ENCODE results near the gene INPP5K. TPM values are rescaled to one million over a fixed set of nuclear protein-coding genes. Genes with fewer than 3 reads are reported as not detected.

Gene INPP5K
- polyA plus RNA-seq, 10 donors, result 16.1 to 27.7 (median 25.1) TPM

- DNase-seq, result peak; percentile 89 to 95 (median 92)
Measured at GRCh38 chr17:1487939-1488825, 28.2 kb downstream of the INPP5K start.

- DNase-seq, result peak in 1 of 3 donors; percentile 79
Measured at GRCh38 chr17:1486802-1487695, 29.4 kb downstream of the INPP5K start.

- DNase-seq, result peak in 2 of 3 donors; percentile 70 to 85
Measured at GRCh38 chr17:1485423-1486376, 30.7 kb downstream of the INPP5K start.

- DNase-seq, result peak in 1 of 3 donors; percentile 76
Measured at GRCh38 chr17:1484676-1485422, 31.6 kb downstream of the INPP5K start.

- DNase-seq, result no peak
Measured at GRCh38 chr17:1484060-1484535, 32.3 kb downstream of the INPP5K start.

GRCh38 chr17:1482680-1483079, 33.7 kb downstream of the INPP5K start:
- no peak for DNase-seq

- no peak for DNase-seq
Measured at GRCh38 chr17:1481736-1482135, 34.7 kb downstream of the INPP5K start.

- DNase-seq, result no peak
Measured at GRCh38 chr17:1480747-1481465, 35.5 kb downstream of the INPP5K start.

GRCh38 chr17:1478418-1478817, 38.0 kb downstream of the INPP5K start:
- DNase-seq, result no peak

- DNase-seq, result no peak
Measured at GRCh38 chr17:1475321-1475854, 41.0 kb downstream of the INPP5K start.

- DNase-seq, result no peak
Measured at GRCh38 chr17:1474402-1475189, 41.8 kb downstream of the INPP5K start.

- no peak for DNase-seq
Measured at GRCh38 chr17:1473841-1474240, 42.6 kb downstream of the INPP5K start.

- DNase-seq, result no peak
Measured at GRCh38 chr17:1473170-1473569, 43.2 kb downstream of the INPP5K start.

- DNase-seq, result no peak
Measured at GRCh38 chr17:1471911-1472821, 44.2 kb downstream of the INPP5K start.

GRCh38 chr17:1471490-1471889, 44.9 kb downstream of the INPP5K start:
- DNase-seq, result no peak

- DNase-seq, result no peak
Measured at GRCh38 chr17:1470755-1471462, 45.5 kb downstream of the INPP5K start.

Data from muscle of back (tissue), 11 donors.